Large intestine (tissue), 3 donors: ENCODE data around the gene PSMB1. TPM values are rescaled to one million over a fixed set of nuclear protein-coding genes. Genes with fewer than 3 reads are reported as not detected.
"Not testable (repeated sequence)": the region's sequence is repeated elsewhere in the genome, so short reads cannot be mapped to it uniquely, and the experiment has no call there.

ENCODE experiments used
- DNase-seq, 2 donors: peaks; one replicate each; pipeline versions ENCODE4 v3.0.0 to v3.0.0-alpha.2; 2013
- H3K27ac ChIP-seq: one replicate; pipeline ENCODE4 v1.5.1; 2013; ENCODE audit warnings: low read length
- H3K27me3 ChIP-seq: 2 replicates; pipeline ENCODE4 v1.6.1; 2013; ENCODE audit warnings: low read length; ENCODE audit not compliant: control insufficient read depth, insufficient read depth
- H3K36me3 ChIP-seq: 2 replicates; pipeline ENCODE4 v1.6.1; 2013; ENCODE audit warnings: low read length; ENCODE audit not compliant: control insufficient read depth, insufficient read depth
- H3K4me1 ChIP-seq: one replicate; pipeline ENCODE4 v1.6.1; 2013; ENCODE audit warnings: low read length; ENCODE audit not compliant: control insufficient read depth, insufficient read depth
- H3K4me3 ChIP-seq: one replicate; pipeline ENCODE4 v1.5.1; 2013; ENCODE audit warnings: low read length
- H3K9me3 ChIP-seq: one replicate; pipeline ENCODE4 v1.6.1; 2013; ENCODE audit warnings: mild to moderate bottlenecking, low read depth, low read length, moderate library complexity; ENCODE audit not compliant: control insufficient read depth
- WGBS: methylation state at CpG from one replicate; pipeline ENCODE4 v1.1.5; 2013; ENCODE audit warnings: low lambda C conversion rate; ENCODE audit not compliant: insufficient coverage; 5-methylcytosine and 5-hydroxymethylcytosine counted together
- polyA plus RNA-seq: library from polyadenylated mRNA; unstranded; fragments of 120-200 nt; gene quantifications from one replicate; pipeline ENCODE4 v1.2.1, GENCODE V29; 2013

The PSMB1 gene
- polyA plus RNA-seq, 1 donor = 188 TPM

GRCh38 chr6:170522565-170523183 is 30.4 kb downstream of the PSMB1 start:
- whole genome bisulfite sequencing = no CpG with 5 or more reads among the region's 10 CpGs

GRCh38 chr6:170516783-170517616 is 36.1 kb downstream of the PSMB1 start:
- Histone ChIP-seq H3K4me1 (no peaks in the 10 kb centered on the region), H3K4me3 (no peak overlapping the region), H3K36me3 (no peaks in the 10 kb centered on the region), H3K27ac (no peak overlapping the region), H3K27me3 (peaks cover 2% of the 10 kb centered on the region), H3K9me3 (no peaks in the 10 kb centered on the region)
- peak; percentile 31 to 41 for DNase-seq
- WGBS = no CpG with 5 or more reads among the region's 4 CpGs

More at GRCh38 chr6:170522565-170523183, 30.4 kb downstream of the PSMB1 start:
- Histone ChIP-seq H3K36me3 (no peaks in the 10 kb centered on the region), H3K4me1 (no peaks in the 10 kb centered on the region), H3K27me3 (no peaks in the 10 kb centered on the region), H3K9me3 (no peaks in the 10 kb centered on the region), H3K4me3 (no peak overlapping the region), H3K27ac (no peak overlapping the region)
- no peak for DNase-seq

GRCh38 chr6:170514908-170515307 is 38.2 kb downstream of the PSMB1 start:
- H3K4me3 ChIP-seq = no peak overlapping the region
- H3K9me3 ChIP-seq = peaks cover 2% of the 10 kb centered on the region
- peaks cover 8% of the 10 kb centered on the region for H3K27me3 ChIP-seq
- H3K36me3 ChIP-seq = no peaks in the 10 kb centered on the region
- H3K27ac ChIP-seq = no peak overlapping the region
- no peak for DNase-seq
- 100% methylated on average over 1 of the region's 1 CpG for WGBS
- no peaks in the 10 kb centered on the region for H3K4me1 ChIP-seq

- Histone ChIP-seq H3K36me3 (no peaks in the 10 kb centered on the region), H3K4me1 (no peaks in the 10 kb centered on the region), H3K27ac (no peak overlapping the region), H3K9me3 (peaks cover 2% of the 10 kb centered on the region), H3K27me3 (peaks cover 9% of the 10 kb centered on the region), H3K4me3 (no peak overlapping the region)
- no peak for DNase-seq
- no CpG with 5 or more reads among the region's 4 CpGs for WGBS
Measured at GRCh38 chr6:170512249-170512648, 40.9 kb downstream of the PSMB1 start.

- Histone ChIP-seq H3K9me3 (peaks cover 2% of the 10 kb centered on the region), H3K4me3 (no peak overlapping the region), H3K27me3 (peaks cover 7% of the 10 kb centered on the region), H3K27ac (no peak overlapping the region), H3K4me1 (no peaks in the 10 kb centered on the region), H3K36me3 (no peaks in the 10 kb centered on the region)
- WGBS = no CpG with 5 or more reads among the region's 20 CpGs
- DNase-seq = no peak
Measured at GRCh38 chr6:170510631-170511030, 42.5 kb downstream of the PSMB1 start.

- DNase-seq = no peak
- no peak overlapping the region for H3K27ac ChIP-seq
- WGBS = no CpG with 5 or more reads among the region's 3 CpGs
- H3K27me3 ChIP-seq = peaks cover 10% of the 10 kb centered on the region
- no peak overlapping the region for H3K4me3 ChIP-seq
- no peaks in the 10 kb centered on the region for H3K36me3 ChIP-seq
- peaks cover 2% of the 10 kb centered on the region for H3K9me3 ChIP-seq
- no peaks in the 10 kb centered on the region for H3K4me1 ChIP-seq
Measured at GRCh38 chr6:170509723-170510018, 43.4 kb downstream of the PSMB1 start.

GRCh38 chr6:170508892-170509722 is 44.0 kb downstream of the PSMB1 start:
- no CpG with 5 or more reads among the region's 5 CpGs for WGBS
- H3K27me3 ChIP-seq = peaks cover 10% of the 10 kb centered on the region
- not testable (repeated sequence) for H3K36me3 ChIP-seq, H3K4me1 ChIP-seq, H3K9me3 ChIP-seq, H3K4me3 ChIP-seq, DNase-seq, H3K27ac ChIP-seq

GRCh38 chr6:170508275-170508674 is 44.8 kb downstream of the PSMB1 start:
- H3K9me3 ChIP-seq, H3K4me3 ChIP-seq, DNase-seq, H3K36me3 ChIP-seq, H3K27ac ChIP-seq, H3K4me1 ChIP-seq: not testable (repeated sequence)
- H3K27me3 ChIP-seq = peaks cover 10% of the 10 kb centered on the region
- no CpG with 5 or more reads among the region's 1 CpG for WGBS

- not testable (repeated sequence) for H3K9me3 ChIP-seq, DNase-seq, H3K36me3 ChIP-seq, H3K27ac ChIP-seq, H3K4me3 ChIP-seq, H3K4me1 ChIP-seq
- peaks cover 10% of the 10 kb centered on the region for H3K27me3 ChIP-seq
- no CpG with 5 or more reads among the region's 2 CpGs for WGBS
Measured at GRCh38 chr6:170507728-170508127, 45.4 kb downstream of the PSMB1 start.

GRCh38 chr6:170506446-170506845 is 46.7 kb downstream of the PSMB1 start:
- no peak overlapping the region for H3K4me3 ChIP-seq
- DNase-seq = no peak
- no peaks in the 10 kb centered on the region for H3K36me3 ChIP-seq
- H3K27me3 ChIP-seq = peaks cover 10% of the 10 kb centered on the region
- peaks cover 2% of the 10 kb centered on the region for H3K9me3 ChIP-seq
- no CpG with 5 or more reads among the region's 4 CpGs for WGBS
- H3K4me1 ChIP-seq = no peaks in the 10 kb centered on the region
- no peak overlapping the region for H3K27ac ChIP-seq
